ENCODE data around the gene DEGS2.

Gene DEGS2

GRCh38 chr14:100109594-100109955 is 49.9 kb downstream of the DEGS2 start:
- Histone ChIP-seq H3K4me1 (ENCODE audit: control insufficient read depth, insufficient read depth, low read length) (no peaks in the 10 kb centered on the region; the same call in 1 of the 2 replicates), H3K27ac (ENCODE audit: low read depth, low read length) (no peak overlapping the region), H3K36me3 (ENCODE audit: control insufficient read depth, insufficient read depth, low read length) (peaks cover 3% of the 10 kb centered on the region; the same call in 1 of the 2 replicates), H3K27me3 (ENCODE audit: control insufficient read depth, insufficient read depth, low read length) (no peaks in the 10 kb centered on the region), H3K4me3 (ENCODE audit: low read depth, low read length) (no peak overlapping the region), H3K9me3 (ENCODE audit: control insufficient read depth, insufficient read depth, low read depth, low read length) (no peaks in the 10 kb centered on the region), H3K9ac (ENCODE audit: low read length) (no peak overlapping the region)

DNA sequence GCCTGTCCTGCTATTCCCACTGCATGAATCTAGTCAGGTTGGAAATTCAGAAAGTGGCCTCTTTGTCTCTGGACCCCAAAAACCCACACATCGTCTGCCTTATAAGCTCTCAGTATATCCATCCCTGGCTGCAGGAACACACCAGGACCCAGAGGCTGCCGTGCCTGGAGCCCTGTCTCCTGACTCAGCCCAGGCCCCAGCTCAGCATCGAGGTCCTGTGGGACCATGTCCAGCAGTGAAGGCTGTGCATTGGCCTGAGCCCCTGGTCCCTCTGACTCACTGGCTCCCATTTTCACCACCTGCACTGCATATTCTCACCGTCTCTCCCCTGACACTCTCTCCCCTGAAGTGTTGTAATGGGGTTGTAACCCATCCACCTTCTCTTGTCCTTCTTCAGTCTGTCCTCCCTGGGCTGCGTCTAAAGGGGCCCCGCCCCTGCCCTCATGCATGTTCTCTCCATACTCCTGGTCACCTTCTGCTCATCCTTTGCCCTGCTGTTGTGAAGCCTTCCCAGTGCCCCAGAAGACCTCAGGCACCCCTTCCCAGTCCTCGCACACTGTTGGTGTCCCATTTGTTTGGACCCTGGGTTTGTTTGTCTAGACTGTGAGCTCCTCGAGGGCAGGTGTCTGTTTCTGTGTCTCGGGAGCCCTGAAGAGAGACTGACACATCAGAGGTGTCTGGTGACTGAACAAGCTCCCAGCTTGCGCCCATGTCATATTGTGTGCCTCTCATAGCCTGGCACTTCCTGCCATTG is 50.4 kb downstream of the DEGS2 start:
- Histone ChIP-seq H3K27me3 (ENCODE audit: control insufficient read depth, insufficient read depth, low read length) (no peaks in the 10 kb centered on the region), H3K4me3 (ENCODE audit: low read depth, low read length) (no peak overlapping the region), H3K9ac (ENCODE audit: low read length) (no peak overlapping the region), H3K9me3 (ENCODE audit: control insufficient read depth, insufficient read depth, low read depth, low read length) (no peaks in the 10 kb centered on the region), H3K36me3 (ENCODE audit: control insufficient read depth, insufficient read depth, low read length) (peaks cover 3% of the 10 kb centered on the region; the same call in 1 of the 2 replicates), H3K27ac (ENCODE audit: low read depth, low read length) (no peak overlapping the region), H3K4me1 (ENCODE audit: control insufficient read depth, insufficient read depth, low read length) (no peaks in the 10 kb centered on the region; the same call in 1 of the 2 replicates)

- Histone ChIP-seq H3K9ac (ENCODE audit: low read length) (no peak overlapping the region), H3K27ac (ENCODE audit: low read depth, low read length) (no peak overlapping the region), H3K27me3 (ENCODE audit: control insufficient read depth, insufficient read depth, low read length) (no peaks in the 10 kb centered on the region), H3K4me1 (ENCODE audit: control insufficient read depth, insufficient read depth, low read length) (no peaks in the 10 kb centered on the region; the same call in 1 of the 2 replicates), H3K9me3 (ENCODE audit: control insufficient read depth, insufficient read depth, low read depth, low read length) (no peaks in the 10 kb centered on the region), H3K36me3 (ENCODE audit: control insufficient read depth, insufficient read depth, low read length) (peaks cover 3% of the 10 kb centered on the region; the same call in 1 of the 2 replicates), H3K4me3 (ENCODE audit: low read depth, low read length) (no peak overlapping the region)
Observed at GRCh38 chr14:100108042-100108825, 51.2 kb downstream of the DEGS2 start.

DNA sequence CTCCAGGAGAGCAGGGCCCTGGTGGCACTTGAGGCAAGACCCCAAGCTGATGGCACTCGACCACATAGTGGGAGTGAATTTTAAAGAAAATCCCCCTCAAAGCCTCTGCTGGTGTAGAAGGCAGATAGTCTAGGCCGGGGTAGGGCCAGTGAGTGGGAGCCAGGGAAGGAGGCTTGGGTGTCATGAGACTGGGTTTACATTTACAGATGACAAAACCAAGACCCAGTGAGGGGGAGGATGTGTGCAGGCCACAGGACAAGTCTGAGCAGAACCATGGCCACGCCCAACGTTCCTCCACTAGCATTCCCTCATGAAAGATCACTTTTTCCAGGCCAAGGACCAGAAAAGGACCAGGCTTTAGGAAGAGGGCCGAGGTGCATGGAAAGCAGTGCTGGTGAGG is 52.2 kb downstream of the DEGS2 start:
- H3K9me3 ChIP-seq (ENCODE audit: control insufficient read depth, insufficient read depth, low read depth, low read length) = no peaks in the 10 kb centered on the region
- H3K27me3 ChIP-seq (ENCODE audit: control insufficient read depth, insufficient read depth, low read length) = no peaks in the 10 kb centered on the region
- no peak overlapping the region for H3K27ac ChIP-seq (ENCODE audit: low read depth, low read length)
- H3K9ac ChIP-seq (ENCODE audit: low read length) = no peak overlapping the region
- H3K4me1 ChIP-seq (ENCODE audit: control insufficient read depth, insufficient read depth, low read length) = peaks cover 1% of the 10 kb centered on the region; the same call in 1 of the 2 replicates
- peaks cover 3% of the 10 kb centered on the region; the same call in 1 of the 2 replicates for H3K36me3 ChIP-seq (ENCODE audit: control insufficient read depth, insufficient read depth, low read length)
- H3K4me3 ChIP-seq (ENCODE audit: low read depth, low read length) = no peak overlapping the region

- Histone ChIP-seq H3K27ac (ENCODE audit: low read depth, low read length) (no peak overlapping the region), H3K36me3 (ENCODE audit: control insufficient read depth, insufficient read depth, low read length) (peaks cover 3% of the 10 kb centered on the region; the same call in 1 of the 2 replicates), H3K9me3 (ENCODE audit: control insufficient read depth, insufficient read depth, low read depth, low read length) (no peaks in the 10 kb centered on the region), H3K27me3 (ENCODE audit: control insufficient read depth, insufficient read depth, low read length) (no peaks in the 10 kb centered on the region), H3K4me3 (ENCODE audit: low read depth, low read length) (no peak overlapping the region), H3K9ac (ENCODE audit: low read length) (no peak overlapping the region), H3K4me1 (ENCODE audit: control insufficient read depth, insufficient read depth, low read length) (peaks cover 4% of the 10 kb centered on the region; the same call in 1 of the 2 replicates)
Observed at GRCh38 chr14:100106250-100107112, 53.0 kb downstream of the DEGS2 start.

DNA sequence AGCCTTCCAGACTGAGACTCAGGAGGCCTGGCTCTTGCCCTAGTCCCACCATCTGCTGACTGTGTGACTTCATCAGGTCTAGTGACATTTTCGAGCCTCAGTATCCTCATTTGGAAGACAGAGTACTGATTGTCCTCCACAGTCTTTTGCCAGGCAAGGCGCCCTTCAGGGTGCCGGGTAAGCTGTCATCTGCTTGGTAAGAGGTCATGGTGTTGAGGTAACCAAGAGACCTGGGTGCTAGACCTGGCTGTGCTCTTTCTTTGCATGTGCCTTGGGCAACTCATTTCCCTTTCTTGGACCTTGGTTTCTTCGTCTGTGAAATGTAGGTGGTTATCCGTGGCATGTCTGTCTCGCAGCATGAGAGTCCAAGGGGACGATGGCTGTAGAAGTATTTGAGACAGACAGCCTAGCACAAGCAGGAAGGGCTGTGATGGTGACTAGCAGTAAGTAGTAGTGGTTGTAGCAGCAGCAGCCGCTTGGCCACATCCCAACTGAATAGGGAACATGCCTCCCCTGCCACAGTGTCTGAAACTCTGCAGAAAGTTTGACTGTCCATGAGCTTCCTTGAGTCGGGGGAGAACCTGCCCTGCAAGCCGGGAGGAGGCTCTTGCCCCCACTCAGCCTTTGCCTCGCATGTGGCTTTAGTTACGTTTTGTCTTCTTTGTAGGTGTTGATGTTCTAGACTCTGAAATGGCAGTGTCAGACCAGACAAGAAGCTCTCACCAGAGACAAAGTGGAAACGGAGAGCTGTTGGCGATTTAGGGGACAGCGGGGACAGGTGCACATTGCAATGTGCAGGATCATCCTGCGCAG is 53.9 kb downstream of the DEGS2 start:
- no peaks in the 10 kb centered on the region for H3K9me3 ChIP-seq (ENCODE audit: control insufficient read depth, insufficient read depth, low read depth, low read length)
- H3K4me3 ChIP-seq (ENCODE audit: low read depth, low read length) = no peak overlapping the region
- no peak overlapping the region for H3K9ac ChIP-seq (ENCODE audit: low read length)
- H3K27me3 ChIP-seq (ENCODE audit: control insufficient read depth, insufficient read depth, low read length) = no peaks in the 10 kb centered on the region
- no peak overlapping the region for H3K27ac ChIP-seq (ENCODE audit: low read depth, low read length)
- H3K4me1 ChIP-seq (ENCODE audit: control insufficient read depth, insufficient read depth, low read length) = peaks cover 4% of the 10 kb centered on the region; the same call in 1 of the 2 replicates
- peaks cover 3% of the 10 kb centered on the region; the same call in 1 of the 2 replicates for H3K36me3 ChIP-seq (ENCODE audit: control insufficient read depth, insufficient read depth, low read length)

DNA sequence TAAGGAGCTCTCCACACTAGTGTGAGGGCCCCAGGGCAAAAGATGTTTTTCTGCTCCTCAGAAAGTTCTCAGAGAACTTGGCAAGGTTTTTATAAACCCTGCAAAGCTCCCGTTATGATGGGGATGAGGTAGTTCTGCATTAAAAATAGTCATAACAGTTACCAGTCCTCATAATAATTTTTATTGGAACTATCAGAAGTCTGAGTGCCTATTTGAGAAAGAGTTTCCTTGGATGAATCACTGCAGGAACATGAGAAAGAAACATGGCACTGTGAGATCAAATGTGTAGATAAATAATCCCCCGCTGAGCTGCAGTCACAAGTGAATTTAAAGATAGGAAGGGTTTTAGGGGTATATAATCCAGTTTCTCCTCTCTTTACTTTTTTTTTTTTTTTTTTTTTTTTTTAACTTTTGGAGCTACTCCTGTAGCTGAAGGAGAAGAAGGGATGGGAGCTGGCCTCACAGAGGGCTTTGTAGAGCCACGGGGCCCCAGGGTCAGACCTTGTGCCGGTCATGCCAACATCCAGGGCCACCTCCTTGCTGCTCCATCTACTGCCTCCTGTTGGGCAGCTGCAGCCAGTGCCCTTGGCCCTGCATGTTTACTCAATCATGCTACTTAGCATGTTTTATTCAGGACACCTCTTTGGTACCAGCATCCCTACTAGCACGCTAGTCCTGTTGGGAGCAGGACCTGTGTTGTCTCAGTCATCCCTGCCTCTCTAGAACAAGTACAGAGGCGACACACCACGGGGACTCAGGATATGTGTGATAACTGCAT is 54.7 kb downstream of the DEGS2 start:
- Histone ChIP-seq H3K27ac (ENCODE audit: low read depth, low read length) (no peak overlapping the region), H3K36me3 (ENCODE audit: control insufficient read depth, insufficient read depth, low read length) (peaks cover 2% of the 10 kb centered on the region; the same call in 1 of the 2 replicates), H3K9me3 (ENCODE audit: control insufficient read depth, insufficient read depth, low read depth, low read length) (no peaks in the 10 kb centered on the region), H3K9ac (ENCODE audit: low read length) (no peak overlapping the region), H3K4me3 (ENCODE audit: low read depth, low read length) (no peak overlapping the region), H3K4me1 (ENCODE audit: control insufficient read depth, insufficient read depth, low read length) (peaks cover 4% of the 10 kb centered on the region; the same call in 1 of the 2 replicates), H3K27me3 (ENCODE audit: control insufficient read depth, insufficient read depth, low read length) (no peaks in the 10 kb centered on the region)

DNA sequence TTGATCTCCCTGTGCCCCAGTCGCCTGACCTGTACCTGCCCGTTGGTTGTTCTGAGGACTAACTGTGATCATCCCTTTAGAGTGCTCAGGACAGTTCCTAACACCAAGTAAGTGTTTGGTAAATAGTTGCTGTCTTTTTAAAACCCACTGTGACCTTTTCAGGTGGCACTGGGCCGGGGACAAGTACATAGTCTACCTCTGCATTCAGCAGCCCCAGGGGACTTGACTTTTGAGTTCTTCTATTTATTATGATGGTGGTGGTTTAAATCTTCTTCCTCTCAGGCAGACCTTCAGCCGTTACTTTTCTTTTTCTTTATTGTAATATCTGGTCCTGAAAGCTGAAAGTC is 55.5 kb downstream of the DEGS2 start:
- Histone ChIP-seq H3K9ac (ENCODE audit: low read length) (no peak overlapping the region), H3K9me3 (ENCODE audit: control insufficient read depth, insufficient read depth, low read depth, low read length) (no peaks in the 10 kb centered on the region), H3K4me1 (ENCODE audit: control insufficient read depth, insufficient read depth, low read length) (peaks cover 4% of the 10 kb centered on the region; the same call in 1 of the 2 replicates), H3K4me3 (ENCODE audit: low read depth, low read length) (no peak overlapping the region), H3K27me3 (ENCODE audit: control insufficient read depth, insufficient read depth, low read length) (no peaks in the 10 kb centered on the region), H3K27ac (ENCODE audit: low read depth, low read length) (no peak overlapping the region), H3K36me3 (ENCODE audit: control insufficient read depth, insufficient read depth, low read length) (peaks cover 4% of the 10 kb centered on the region; the same call in 1 of the 2 replicates)

DNA sequence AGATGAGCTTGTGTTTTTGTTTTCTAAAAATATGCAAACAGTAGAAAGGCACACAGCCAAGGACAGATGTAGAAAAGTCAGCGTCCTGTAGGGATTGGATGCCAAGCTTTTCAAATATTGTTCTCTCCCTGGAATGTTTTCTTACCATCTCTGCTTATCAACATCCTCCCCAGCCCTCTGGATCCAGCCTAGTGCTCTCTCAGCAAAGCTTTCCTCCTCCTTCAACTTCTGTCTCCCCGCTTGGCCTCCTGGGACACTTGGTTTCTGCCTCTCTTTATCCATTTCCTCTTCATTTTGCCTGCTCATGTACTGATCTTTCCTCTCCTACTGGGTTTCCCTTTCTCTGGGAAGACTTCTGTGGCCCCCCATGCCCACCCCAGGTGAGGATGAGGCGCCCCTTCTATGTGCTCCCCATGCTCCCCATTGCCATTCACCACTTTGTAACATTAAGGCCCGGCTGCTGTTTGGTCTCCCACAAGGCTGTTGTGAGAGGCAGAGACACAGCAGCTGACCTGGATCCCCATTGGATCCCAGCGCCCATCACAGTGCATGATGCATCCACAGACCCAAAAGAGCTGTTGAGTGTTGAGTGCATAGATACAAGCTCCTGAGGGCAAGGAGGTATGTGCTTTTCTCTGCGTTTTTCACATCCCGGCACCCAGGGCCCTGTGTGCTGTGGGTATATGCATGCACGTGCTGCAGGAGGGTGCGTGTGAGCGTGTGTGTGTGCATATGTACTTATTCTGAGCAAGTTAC is 56.0 kb downstream of the DEGS2 start:
- Histone ChIP-seq H3K36me3 (ENCODE audit: control insufficient read depth, insufficient read depth, low read length) (peaks cover 4% of the 10 kb centered on the region; the same call in 1 of the 2 replicates), H3K27me3 (ENCODE audit: control insufficient read depth, insufficient read depth, low read length) (no peaks in the 10 kb centered on the region), H3K4me3 (ENCODE audit: low read depth, low read length) (no peak overlapping the region), H3K4me1 (ENCODE audit: control insufficient read depth, insufficient read depth, low read length) (peaks cover 4% of the 10 kb centered on the region; the same call in 1 of the 2 replicates), H3K9me3 (ENCODE audit: control insufficient read depth, insufficient read depth, low read depth, low read length) (no peaks in the 10 kb centered on the region), H3K9ac (ENCODE audit: low read length) (no peak overlapping the region), H3K27ac (ENCODE audit: low read depth, low read length) (no peak overlapping the region)

Data from HUES6 (cell line).